GM19043 (cell line): ENCODE results near the gene HOXB2.

Source experiments
- ATAC-seq: cut with Tn5 transposase; IDR thresholded peaks from one replicate; pipeline ENCODE4 v1.9.1; 2021; ENCODE audit warnings: low read depth; ENCODE audit not compliant: unreplicated experiment

Gene HOXB2

GRCh38 chr17:48500435-48501426, 44.2 kb downstream of the HOXB2 start:
- ATAC-seq = no peak

GRCh38 chr17:48499735-48500434, 45.0 kb downstream of the HOXB2 start:
- no peak for ATAC-seq

GRCh38 chr17:48499248-48499647, 45.7 kb downstream of the HOXB2 start:
- ATAC-seq = no peak

- no peak for ATAC-seq
These were observed 46.6 kb downstream of the HOXB2 start for GRCh38 chr17:48498164-48498850.

- no peak for ATAC-seq
These were observed 47.8 kb downstream of the HOXB2 start for GRCh38 chr17:48497103-48497502.

- no peak for ATAC-seq
These were observed 50.6 kb downstream of the HOXB2 start for GRCh38 chr17:48494335-48494734.
